Hematopoietic multipotent progenitor cell treated with erythropoietin and hydrocortisone succinate and interleukin-3 and kit ligand, for 6 days (in vitro differentiated cells): ENCODE measurements around the gene THRAP3.
"Not testable (repeated sequence)": the region's sequence is repeated elsewhere in the genome, so short reads cannot be mapped to it uniquely, and the experiment has no call there.

Source experiments
- DNase-seq: peaks from one replicate; pipeline ENCODE4 v3.0.0-alpha.2; 2015

Gene THRAP3

DNA sequence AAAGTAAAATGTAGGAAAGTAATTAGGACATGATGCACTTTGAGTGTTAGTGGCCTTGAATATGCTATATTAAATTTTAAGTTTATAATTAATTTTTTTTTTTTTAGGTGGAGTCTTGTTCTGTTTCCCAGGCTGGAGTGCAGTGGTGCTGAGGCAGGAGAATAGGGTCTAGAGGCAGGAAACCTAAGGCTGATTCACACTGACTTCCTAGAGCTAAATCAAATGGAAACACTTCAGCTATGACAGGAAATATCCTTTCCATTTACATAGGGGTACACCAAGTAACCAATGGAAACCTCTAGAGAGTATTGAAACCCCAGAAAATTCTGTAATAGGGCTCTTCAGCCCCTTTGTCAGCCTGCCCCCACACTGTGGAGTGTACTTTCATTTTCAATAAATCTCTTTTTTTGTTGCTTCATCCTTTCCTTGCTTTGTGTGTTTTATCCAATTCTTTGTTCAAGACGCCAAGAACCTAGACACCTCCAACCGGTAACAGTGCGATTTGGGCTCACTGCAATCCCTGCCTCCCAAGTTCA, 17.9 kb upstream of the THRAP3 start:
- DNase-seq: no peak

DNA sequence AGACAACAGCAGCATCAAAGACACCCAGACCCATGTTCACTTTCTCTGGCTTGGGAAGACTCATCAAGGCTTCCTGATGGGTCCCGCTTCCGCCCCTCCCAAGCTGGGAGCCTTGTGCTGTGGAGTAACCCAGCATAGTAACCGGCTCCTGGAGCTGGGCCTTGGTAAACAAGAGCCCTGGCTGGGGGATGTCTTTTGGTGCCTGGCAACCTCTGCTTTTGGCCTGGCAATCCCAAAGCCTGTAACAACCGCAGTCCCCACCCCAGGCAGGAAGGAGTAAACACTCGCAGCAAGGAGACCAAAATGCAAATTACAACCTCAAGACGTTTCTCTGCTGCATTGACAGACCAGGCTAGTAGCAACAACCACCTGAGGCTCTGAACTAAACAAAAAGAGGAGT, 16.9 kb upstream of the THRAP3 start:
- no peak for DNase-seq

DNA sequence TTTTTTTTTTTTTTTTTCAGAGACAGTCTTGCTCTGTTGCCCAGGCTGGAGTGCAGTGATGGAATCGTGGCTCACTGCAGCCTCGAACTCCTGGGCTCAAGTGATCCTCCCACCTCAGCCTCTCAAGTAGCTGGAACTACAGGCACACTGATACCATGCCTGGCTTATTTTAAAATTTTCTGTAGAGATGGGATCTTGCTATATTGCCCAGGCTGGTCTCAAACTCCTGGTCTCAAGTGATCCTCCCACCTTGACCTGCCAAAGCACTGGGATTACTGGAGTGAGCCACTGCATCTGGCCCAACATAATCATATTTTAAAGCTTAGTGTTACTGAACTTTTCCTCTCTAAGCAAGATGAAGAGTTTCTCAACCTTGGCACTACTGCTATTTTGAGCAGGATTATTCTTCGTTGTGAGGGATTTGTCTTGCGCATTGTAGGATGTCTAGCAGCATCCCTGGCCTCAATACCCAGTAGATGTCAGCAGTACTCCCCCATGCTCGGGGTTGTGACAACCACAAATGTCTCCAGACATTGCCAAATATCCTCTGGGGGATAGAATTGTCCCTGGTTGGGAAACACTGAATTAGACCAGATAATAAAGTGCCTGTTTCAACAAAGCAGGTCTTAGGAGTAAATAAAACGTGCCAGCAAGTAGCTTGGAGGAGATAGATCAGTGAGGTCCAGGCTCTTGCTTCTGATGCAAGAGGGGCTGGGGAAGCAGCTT, 15.1 kb upstream of the THRAP3 start:
- DNase-seq: peak; percentile 66

DNA sequence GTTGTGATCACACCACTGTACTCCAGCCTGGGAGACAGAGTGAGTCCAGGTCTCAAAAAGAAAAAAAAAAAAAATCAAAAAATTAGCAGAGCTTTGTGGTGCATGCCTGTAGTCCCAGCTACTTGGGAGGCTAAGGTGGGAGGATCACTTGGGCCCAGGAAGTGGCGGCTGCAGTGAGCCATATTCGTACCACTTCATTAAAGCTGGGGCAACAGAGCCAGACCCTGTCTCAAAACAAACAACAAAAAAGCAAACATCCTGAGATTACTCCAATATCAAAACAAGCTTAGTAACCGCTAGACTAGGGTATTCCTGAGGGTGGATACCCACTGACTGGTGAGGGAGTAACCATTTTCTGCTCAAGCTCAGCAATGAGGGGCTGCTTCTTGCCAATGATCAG, 12.9 kb upstream of the THRAP3 start:
- DNase-seq: no peak

DNA sequence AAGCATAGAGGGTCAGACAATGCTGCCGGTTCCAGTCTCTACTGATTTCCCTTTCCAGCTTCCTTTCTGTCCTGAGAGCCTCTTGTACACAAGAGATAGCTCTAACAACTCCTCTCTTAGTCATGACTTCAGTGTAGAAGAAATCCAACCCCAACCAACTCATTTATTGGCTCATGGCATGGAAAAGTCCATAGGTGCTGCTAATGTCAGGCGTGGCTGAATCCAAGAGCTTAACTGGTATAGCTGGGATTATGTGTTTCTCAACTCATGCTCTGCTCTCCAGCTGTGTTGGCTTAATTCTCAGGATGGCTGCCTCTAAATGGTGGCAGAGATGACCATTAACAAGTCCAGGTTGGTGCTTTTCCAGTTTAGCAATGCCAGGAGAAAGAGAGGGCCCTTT, 12.4 kb upstream of the THRAP3 start:
- no peak for DNase-seq

DNA sequence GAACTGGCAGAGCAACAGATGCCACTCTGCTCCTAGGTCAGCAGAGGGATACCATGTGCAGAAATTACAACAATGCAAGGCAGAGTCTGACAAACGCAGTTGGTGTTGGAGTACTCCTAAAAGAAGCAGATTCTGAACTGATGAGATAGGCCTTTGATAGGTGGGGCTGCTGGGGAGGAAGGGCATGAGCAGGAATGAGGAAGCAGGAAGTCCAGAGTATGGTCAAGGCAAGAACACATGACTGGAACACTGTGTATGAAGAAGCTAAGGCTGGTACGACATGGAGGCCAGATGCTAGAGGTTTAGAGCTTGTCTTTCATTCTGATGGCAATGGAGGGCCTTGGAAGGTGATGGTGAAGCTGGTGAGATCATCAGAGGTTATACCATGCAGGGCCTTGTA, 11.5 kb upstream of the THRAP3 start:
- peak; percentile 39 for DNase-seq

DNA sequence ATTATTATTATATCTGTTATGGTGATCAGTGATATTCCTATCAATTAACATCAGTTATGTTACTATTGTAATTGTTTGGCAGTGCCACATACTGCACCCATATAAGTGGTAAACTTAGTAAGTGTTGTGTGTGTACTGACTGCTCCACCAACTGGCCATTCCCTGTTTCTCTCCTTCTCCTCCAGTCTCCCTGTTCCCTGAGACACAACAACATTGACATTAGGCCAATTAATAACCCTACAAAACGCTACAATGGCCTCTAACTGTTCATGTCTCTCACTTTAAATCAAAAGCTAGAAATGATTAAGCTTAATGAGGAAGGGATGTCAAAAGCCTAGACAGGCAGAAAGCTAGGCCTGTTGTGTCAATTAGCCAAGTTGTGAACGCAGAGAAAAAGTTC, 6.6 kb upstream of the THRAP3 start:
- DNase-seq: peak; percentile 33

DNA sequence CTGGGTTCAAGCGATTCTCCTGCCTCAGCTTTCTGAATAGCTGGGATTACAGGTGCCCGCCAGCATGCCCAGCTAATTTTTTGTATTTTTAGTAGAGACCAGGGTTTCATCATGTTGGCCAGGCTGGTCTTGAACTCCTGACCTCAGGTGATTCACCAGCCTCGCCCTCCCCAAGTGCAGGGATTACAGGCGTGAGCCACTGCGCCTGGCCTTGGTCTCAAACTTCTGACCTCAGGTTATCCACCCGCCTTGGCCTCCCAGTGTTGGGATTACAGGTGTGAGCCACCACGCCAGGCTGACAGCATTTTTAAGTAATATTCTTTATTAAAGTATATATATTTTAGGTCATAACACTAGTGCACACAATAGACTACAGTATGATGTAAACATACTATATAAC, 2.3 kb upstream of the THRAP3 start:
- not testable (repeated sequence) for DNase-seq

DNA sequence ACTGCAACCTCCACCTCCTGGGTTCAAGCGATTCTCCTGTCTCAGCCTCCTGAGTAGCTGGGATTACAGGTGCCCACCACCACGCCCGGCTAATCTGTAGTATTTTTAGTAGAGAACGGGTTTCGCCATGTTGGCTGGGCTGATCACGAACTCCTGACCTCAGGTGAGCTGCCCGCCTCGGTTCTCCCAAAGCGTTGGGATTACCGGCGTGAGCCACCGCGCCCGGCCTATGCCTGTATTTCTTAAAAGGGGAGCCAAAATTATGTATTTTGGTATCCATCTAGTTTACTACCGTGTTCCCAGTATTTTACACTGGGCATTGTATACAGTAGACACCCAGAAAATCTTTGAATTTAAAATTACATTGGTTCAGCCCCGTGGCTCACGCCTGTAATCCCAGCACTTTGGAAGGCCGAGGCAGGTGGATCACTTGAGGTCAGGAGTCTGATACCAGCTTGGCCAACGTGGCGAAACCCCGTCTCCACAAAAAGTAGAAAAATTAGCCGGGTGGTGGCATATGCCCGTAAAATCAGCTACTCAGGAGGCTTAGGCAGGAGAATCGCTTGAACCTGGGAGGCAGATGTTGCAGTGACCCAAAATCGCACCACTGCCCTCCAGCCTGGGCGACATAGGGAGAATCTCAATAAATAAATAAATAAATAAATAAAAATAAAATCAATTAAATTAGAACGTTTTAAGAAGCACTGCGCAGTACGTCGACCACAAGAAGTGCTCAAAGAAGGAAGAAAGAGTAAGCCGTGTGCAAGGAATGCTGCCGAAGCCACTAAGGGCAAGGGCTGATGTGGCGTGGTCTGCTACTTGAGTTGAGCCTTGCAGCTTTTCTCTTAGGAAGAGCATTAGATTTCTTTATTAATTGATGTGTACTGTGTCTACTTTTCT, 1.5 kb upstream of the THRAP3 start:
- DNase-seq: no peak

DNA sequence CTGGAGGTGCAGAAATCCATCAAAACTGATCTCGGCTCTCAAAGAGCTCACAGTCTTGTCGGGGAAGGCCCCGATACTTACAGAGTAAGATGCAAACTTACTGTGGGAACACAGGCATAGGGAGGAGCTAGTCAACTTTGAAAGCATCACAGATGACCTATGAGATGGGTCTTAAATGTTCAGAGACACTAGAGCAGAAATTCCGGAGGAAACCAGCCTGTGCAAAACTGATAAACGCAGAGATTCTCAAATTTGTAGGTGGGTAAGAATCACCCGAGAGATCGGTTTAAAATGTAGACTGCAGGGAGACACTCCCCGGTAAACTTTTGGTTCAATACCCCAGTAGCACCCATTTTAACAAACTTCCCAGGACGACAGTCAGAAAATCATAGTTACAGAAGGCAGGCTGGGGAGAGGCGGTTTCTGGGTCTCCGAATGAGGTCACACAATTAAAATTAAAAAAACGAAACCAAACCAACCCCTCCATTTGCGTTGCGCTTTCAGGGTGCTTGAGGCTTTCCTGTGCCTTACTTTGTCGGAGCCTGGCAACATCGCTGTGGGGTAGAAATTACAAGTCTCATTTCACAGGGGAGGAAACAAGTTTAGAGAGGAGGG, 755 bp upstream of the THRAP3 start:
- peak; percentile 88 for DNase-seq

DNA sequence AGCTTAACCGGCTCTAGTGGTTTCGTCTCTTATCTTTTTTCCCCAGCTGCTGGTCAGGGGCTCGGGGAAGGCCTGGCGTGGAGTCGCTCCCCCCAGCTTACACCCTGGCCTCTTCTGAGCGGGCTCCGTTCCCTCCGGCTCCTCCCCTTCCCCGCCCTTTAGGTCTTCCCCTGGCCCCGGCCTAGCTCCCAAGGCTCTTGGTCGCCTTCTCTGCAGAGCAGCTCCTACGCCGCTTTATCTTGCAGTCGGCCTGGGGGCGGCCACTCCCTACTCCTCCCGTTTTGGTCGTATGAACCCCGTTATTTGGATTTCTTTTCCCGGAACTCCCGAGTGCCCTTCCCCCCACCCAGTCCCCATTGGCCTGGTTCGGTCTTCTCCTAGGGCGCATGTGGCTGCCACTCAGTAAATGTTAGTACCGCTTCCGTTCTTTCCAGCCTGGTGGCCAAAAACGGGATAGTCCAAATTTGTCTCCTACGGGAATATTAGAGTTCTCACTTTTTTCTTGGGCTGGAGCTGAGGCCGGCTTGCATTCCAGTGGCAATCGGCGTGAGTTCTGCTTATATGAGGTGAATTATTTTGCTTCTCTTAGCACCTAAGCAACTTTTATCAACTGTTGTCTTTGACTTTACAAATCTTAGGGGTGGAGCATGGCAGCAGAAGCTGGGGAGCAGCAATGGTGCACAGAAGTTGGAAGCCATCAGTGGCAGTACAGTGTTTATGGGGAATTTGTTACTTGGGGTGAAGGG, 467 bp downstream of the THRAP3 start:
- DNase-seq: peak; percentile 96

DNA sequence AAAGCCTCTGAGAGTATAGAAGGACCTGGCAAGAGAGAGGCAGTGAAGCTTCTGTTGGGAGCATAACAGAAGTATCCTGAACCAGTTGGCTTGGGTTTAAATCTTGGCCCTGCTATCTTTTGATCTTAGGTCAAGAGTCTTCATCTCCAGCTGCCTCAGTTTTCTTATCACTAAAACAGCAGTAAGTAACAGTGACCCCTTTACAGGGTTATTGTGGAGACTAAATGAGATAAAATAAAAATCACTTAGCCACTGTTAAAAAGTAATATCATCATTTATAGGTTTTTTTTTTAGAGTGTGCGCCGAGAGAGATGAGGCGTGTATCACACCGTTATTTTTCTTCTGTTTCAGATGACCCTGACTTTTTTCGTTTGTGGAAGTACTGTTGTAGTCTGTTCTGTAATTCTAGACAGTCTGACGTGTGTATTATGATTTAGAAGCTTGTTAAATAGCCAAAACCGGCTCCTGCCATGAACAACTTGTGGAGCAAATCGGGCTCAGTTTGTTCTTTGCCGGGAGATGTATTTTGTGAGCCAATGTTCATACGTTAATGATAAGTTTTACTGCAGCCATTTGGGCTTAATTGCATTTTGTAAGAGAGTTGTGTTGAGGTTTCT, 1.1 kb downstream of the THRAP3 start:
- DNase-seq: peak; percentile 59

DNA sequence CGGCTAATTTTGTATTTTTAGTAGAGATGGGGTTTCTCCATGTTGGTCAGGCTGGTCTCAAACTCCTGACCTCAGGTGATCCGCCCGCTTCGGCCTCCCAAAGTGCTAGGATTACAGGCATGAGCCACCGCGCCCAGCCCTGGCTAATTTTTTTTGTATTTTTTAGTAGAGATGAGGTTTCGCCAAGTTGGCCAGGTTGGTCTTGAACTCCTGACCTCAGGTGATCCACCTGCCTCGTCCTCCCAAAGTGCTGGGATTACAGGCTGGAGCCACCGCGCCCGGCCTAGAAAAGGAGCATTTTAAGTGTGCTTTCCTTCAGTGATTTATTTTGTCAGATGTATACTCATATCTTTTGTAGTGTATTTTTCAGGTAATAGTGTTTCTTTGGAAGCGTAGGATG, 6.0 kb downstream of the THRAP3 start:
- not testable (repeated sequence) for DNase-seq

DNA sequence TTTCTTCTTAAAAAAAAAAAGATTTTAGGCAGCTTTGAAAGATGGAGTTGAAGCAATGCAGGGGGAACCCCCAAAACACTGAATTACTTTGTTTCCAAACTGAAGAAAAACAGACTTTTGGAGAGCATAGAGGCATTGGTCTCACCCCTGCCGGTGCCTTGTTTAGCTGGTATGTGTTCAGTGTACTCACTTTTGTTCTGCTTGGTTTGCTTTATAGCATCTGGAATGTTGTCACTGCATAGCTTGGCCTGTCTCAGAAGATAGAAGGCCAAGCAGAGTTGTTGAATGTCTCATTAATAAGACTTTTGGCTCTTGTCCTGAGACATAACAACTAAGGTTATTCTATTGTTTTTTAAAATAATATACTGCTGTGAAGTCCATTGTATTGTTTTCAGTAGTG, 6.9 kb downstream of the THRAP3 start:
- DNase-seq: no peak

DNA sequence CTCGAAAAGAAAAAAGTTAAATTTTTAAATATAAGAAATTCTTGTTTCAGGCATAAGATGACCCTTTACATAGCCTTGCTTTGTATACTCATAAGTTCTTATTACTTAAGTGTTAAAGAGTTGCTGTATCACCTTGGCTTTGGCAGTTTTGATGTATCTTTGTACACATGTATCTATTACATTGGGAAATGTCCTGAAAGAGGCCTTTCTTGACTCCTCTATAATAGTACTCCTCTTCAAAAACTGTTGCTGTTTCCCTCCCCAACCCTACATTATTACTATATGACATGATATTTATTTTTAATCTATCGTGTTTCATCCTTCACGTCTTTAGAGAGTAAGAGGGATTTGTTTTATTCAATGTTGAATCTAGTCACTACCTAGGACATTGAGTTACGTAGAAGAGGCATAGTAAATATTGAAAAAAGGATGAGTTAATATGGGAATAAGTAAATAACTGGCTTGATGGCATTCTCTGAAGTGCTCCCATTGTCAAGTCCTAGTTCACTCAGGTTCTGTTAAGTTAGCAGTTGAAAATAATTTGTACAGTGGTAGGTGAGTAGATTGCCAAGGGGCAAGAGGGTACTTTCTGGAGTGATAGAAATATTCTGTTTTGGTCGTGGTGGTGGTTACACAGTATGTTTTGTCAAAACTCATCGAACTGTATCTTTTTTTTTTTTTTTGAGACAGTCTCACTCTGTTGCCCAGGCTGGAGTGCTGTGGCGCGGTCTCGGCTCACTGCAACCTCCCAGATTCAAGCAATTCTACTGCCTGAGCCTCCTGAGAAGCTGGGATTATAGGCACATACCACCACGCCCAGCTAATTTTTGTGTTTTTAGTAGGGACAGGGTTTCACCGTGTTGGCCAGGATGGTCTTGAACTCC, 8.2 kb downstream of the THRAP3 start:
- DNase-seq: no peak

DNA sequence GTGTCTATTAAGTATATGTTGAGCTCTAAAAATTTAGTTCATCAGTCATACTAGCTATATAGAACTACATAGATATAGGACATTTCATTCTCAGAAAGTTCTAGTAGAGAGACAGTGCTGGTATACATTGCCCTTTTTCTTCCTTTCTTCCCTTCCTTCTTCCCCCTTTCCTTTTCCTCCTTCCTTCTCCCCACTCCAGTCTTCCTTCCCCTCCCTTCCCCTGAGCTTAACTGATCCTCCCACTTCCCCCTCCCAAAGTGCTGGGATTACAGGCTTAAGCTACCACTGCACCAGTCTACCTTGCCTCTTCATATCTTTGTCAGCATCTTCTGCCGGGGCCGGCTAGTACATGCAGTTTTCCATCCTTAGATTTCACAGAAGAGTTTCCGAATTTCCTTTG, 12.1 kb downstream of the THRAP3 start:
- DNase-seq: no peak

DNA sequence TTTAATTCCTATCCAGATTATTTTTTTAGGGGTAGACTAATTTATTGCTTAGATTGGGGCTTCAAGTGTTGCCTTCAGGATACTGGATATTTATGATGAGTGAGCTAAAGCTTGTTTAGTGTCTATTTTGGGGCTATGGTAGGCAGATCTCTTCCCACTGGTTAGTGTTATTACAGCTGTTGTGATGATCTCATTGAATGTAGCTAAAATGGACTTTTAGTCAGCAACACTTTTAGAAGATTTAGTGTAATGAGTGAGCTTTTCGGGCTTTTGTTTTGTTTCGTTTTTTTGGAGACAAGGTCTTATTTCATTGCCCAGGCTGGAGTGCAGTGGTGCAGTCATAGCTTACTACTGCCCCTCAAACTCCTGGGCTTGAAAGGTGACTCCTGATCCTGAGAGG, 14.2 kb downstream of the THRAP3 start:
- no peak for DNase-seq

DNA sequence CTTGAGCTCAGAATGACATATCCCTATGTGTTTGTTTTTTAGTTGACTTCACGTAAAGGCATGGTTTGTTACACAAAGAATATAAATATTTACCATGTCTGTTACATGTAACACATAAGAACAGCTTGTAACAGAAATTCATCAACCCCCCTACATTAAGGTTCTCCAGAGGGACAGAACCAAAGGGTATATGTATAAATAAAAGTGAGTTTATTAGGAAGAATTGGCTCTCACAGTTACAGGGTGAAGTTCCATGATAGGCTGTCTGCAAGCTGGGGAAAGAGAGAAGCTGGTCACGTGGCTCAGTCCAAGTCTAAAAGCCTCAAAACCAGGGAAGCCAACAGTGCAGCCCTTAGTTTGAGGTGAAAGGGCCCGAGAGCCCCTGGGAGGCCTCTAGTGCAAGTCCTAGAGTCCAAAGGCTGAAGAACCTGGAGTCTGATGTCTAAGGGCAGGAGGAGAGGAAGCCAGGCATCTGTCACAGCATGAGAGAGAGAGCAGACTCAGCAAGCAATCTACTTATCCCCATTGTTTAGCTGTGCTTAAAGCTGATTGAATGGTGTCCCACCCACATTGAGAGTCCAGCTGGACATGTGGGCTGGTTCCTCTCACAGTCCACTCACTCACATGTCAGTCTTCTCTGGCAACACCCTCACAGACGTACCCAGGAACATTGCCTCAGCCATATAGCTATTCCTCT, 15.8 kb downstream of the THRAP3 start:
- no peak for DNase-seq

DNA sequence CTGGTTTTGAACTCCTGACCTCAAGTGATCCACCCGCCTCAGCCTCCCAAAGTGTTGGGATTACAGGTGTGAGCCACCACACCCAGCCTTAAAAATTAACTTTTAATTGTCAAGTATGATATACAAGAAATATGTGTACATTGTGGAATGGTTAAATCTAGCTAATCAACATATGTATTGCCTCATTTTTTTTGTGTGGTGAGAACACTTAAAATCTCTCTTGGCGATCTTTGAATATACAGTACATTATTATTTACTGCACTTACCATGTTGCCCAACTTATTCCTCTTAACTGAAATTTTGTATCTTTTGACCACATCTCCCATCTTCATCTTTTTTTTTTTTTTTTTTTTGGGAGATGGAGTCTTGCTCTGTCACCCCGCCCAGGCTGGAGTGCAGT, 23.3 kb downstream of the THRAP3 start:
- peak; percentile 76 for DNase-seq

DNA sequence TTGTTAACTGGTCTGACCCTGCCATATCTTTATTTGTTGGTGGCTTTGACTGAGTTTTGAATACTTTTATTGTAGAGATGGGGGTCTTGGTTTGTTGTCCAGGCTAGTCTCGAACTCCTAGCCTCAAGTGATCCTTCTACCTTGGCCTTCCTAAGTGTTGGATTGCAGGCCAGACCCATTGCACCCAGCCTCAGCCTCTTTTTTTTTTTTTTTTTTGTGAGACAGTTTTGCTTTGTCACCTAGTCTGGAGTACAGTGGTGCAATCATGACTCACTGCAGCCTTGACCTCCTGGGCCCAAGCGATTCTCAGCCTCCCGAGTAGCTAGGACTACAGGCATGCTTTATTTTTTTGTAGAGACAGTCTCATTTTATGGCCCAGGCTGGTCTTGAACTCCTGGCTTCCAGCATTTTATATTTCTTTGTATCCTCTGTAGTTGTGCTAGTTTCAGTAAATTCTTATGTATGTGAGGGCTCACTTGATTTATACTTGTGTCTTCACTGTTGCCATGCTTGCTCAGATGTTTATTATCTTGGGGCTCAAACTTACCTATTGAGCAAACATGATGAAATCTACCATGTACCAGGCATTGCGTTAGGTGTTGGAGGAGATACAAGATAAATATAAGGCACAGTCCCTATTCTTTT, 24.1 kb downstream of the THRAP3 start:
- DNase-seq: peak; percentile 77
